HUDEP-2 (cell line): Measurements from ENCODE around the gene MON1A.
"Not testable (repeated sequence)": the region's sequence is repeated elsewhere in the genome, so short reads cannot be mapped to it uniquely, and the experiment has no call there.

Experiments
- DNase-seq, 76 experiments: peaks; one replicate each; lab custom pipeline; 2025; ENCODE audit not compliant: unreplicated experiment in 76 of 76; lab: John Stamatoyannopoulos, UW

Gene MON1A

GRCh38 chr3:49925485-49925884 is 4.1 kb downstream of the MON1A start:
- DNase-seq: no peak

GRCh38 chr3:49924683-49925082 is 4.9 kb downstream of the MON1A start:
- DNase-seq: no peak

- not testable (repeated sequence) for DNase-seq
Observed at GRCh38 chr3:49917806-49918590, 11.6 kb downstream of the MON1A start.

- DNase-seq: no peak
Observed at GRCh38 chr3:49916686-49917085, 12.9 kb downstream of the MON1A start.

- no peak for DNase-seq
Observed at GRCh38 chr3:49914906-49915305, 14.7 kb downstream of the MON1A start.

GRCh38 chr3:49912881-49913281 is 16.7 kb downstream of the MON1A start:
- DNase-seq: no peak

GRCh38 chr3:49911611-49912010 is 18.0 kb downstream of the MON1A start:
- DNase-seq: no peak

- no peak for DNase-seq
Observed at GRCh38 chr3:49911124-49911420, 18.5 kb downstream of the MON1A start.

GRCh38 chr3:49910409-49911123 is 19.0 kb downstream of the MON1A start:
- no peak for DNase-seq

- DNase-seq: peak in 49 of 76 experiments; percentile 8 to 63 (median 35)
Observed at GRCh38 chr3:49908373-49909199, 21.0 kb downstream of the MON1A start.

- peak in 36 of 76 experiments; percentile 3 to 54 (median 24) for DNase-seq
Observed at GRCh38 chr3:49906073-49906743, 23.4 kb downstream of the MON1A start.

GRCh38 chr3:49904448-49904847 is 25.2 kb downstream of the MON1A start:
- not testable (repeated sequence) for DNase-seq

- DNase-seq: peak in 58 of 76 experiments; percentile 2 to 75 (median 56)
Observed at GRCh38 chr3:49903451-49904424, 25.9 kb downstream of the MON1A start, which contains the start of gene MST1R. TSS of gene MST1R (minus strand) at chr3:49903873. CDS start at chr3:49903609, 264 bp downstream.

GRCh38 chr3:49902511-49903345 is 26.9 kb downstream of the MON1A start:
- DNase-seq: no peak

GRCh38 chr3:49901366-49902339 is 28.0 kb downstream of the MON1A start:
- no peak for DNase-seq

- peak in 40 of 76 experiments; percentile 2 to 54 (median 26) for DNase-seq
Observed at GRCh38 chr3:49900491-49901153, 29.0 kb downstream of the MON1A start.

- DNase-seq: peak in 5 of 76 experiments; percentile 2 to 37 (median 10)
Observed at GRCh38 chr3:49899815-49900214, 29.8 kb downstream of the MON1A start.
